Mucosa of gallbladder (tissue), 1 donor: ENCODE measurements around the gene DNAJB7. TPM values are rescaled to one million over a fixed set of nuclear protein-coding genes. Genes with fewer than 3 reads are reported as not detected.
"Not testable (repeated sequence)": the region's sequence is repeated elsewhere in the genome, so short reads cannot be mapped to it uniquely, and the experiment has no call there.

Source experiments
- DNase-seq: peaks from one replicate; pipeline ENCODE4 v3.0.0-alpha.2; 2020; ENCODE audit warnings: low spot score
- total RNA-seq: library from RNA; stranded (reverse); gene quantifications from one replicate; pipeline ENCODE4 v1.2.1, GENCODE V29; 2021
- donor health status: DM: no; HTN: no; CAD: no.

Gene DNAJB7
- total RNA-seq, 1 donor from 2014 or later: not detected

DNA sequence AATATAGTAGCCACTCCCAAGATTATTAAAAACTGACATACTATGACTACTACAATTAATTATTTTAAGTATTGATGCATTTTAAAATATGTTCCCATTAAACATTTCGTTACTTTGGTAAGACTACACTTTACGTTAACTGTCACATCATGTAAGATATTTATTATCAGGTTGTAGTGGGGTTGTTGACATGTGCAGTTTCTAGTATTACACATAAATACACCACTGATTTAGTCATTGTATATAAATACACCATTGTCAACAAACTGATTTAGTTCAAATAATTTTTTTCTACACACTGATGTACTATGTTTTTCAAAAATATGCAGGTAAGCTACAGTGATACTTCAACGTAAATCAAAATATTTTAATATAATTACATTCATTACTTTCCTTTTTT is 17.0 kb downstream of the DNAJB7 start:
- DNase-seq: no peak

- no peak for DNase-seq
Observed at GRCh38 chr22:40838486-40838885, 23.4 kb downstream of the DNAJB7 start.

DNA sequence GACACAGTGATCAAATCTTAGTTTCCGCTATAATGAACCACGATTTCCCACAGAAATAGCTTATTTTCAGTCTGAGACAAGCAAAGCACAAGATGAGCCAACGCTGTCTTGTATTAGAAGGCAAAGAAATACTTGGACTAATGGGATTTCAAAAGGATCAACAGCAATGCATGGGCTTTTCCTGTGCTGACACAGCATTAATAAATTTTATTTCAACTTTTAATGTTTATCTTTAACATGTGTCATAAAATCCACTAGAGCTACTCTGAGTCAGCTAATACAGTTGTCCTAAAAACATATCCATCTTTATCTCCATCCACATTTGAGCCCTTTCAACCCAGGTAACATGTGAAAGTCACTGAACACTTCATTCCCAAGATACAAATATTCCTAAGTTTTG is 27.3 kb downstream of the DNAJB7 start:
- no peak for DNase-seq

- DNase-seq: no peak
Observed at GRCh38 chr22:40829131-40829530, 32.8 kb downstream of the DNAJB7 start.

GRCh38 chr22:40826984-40827741 is 34.8 kb downstream of the DNAJB7 start:
- DNase-seq: no peak

DNA sequence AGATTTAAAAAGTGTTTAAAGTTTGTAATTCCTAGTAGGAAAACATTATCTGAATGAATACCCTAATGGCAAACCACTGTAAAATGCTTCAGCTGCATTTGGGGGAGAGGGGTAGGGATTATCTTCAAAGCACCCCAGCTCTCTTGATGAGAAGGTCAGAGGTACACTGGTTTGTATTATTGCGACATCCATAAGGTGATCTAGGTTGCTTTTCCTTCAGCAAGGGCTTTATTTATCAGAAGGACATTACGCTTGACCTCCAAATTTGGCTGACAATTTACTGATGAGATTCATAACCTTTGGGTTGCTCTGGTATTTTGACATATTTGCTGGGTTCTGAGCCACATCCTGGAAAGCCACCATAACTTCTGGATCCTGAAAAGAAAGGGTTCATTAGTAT is 35.6 kb downstream of the DNAJB7 start:
- not testable (repeated sequence) for DNase-seq

- DNase-seq: no peak
Observed at GRCh38 chr22:40823426-40823825, 38.5 kb downstream of the DNAJB7 start.

- DNase-seq: no peak
Observed at GRCh38 chr22:40819599-40820140, 42.2 kb downstream of the DNAJB7 start.

- DNase-seq: peak; percentile 84
Observed at GRCh38 chr22:40818747-40819598, 42.9 kb downstream of the DNAJB7 start, which contains the start of gene SLC25A17. SLC25A17 (minus strand) TSS chr22:40819346; CDS start chr22:40819248, 98 bp downstream.

- DNase-seq: no peak
Observed at GRCh38 chr22:40818192-40818746, 43.6 kb downstream of the DNAJB7 start.

GRCh38 chr22:40817737-40818136 is 44.2 kb downstream of the DNAJB7 start:
- DNase-seq: no peak

GRCh38 chr22:40813912-40814315 is 48.0 kb downstream of the DNAJB7 start:
- no peak for DNase-seq

Other genes starting within 250 kb of the DNAJB7 start
- gene MRTFA, start 225.4 kb downstream of the DNAJB7 start, total RNA-seq: 44.1 TPM
- 0.23 TPM for gene MCHR1, start 182.6 kb downstream of the DNAJB7 start, total RNA-seq
- 12.5 TPM for gene SLC25A17, start 42.8 kb downstream of the DNAJB7 start, total RNA-seq
- gene ST13, start 5.5 kb downstream of the DNAJB7 start, total RNA-seq: 294 TPM
- gene XPNPEP3, start 5.0 kb downstream of the DNAJB7 start, total RNA-seq: 25.7 TPM
- gene RBX1, start 89.3 kb upstream of the DNAJB7 start, total RNA-seq: 39.9 TPM
- 69.3 TPM for gene EP300, start 230.5 kb upstream of the DNAJB7 start, total RNA-seq